Tibial nerve (tissue), 4 donors: Measurements from ENCODE around the gene KREMEN1. TPM values are rescaled to one million over a fixed set of nuclear protein-coding genes. Genes with fewer than 3 reads are reported as not detected.
A peak's percentile ranks its signal among the peaks of the same experiment; 100 is the strongest.

Experiments used
- DNase-seq, 2 donors: peaks; one replicate each; pipeline ENCODE4 v3.0.0-alpha.2; 2019; ENCODE audit warnings: low spot score in 2 of 2
- H3K27ac ChIP-seq, 4 donors: fragments of 200-600 bp; sonication (generic) in 3 of 4; one replicate each; pipeline ENCODE4 v1.5.1; 2017 to 2019; ENCODE audit warnings: mild to moderate bottlenecking in 1 of 4
- H3K27me3 ChIP-seq, 2 donors: fragments of 200-600 bp; sonication (generic) in 1 of 2; one replicate each; pipeline versions ENCODE4 v1.5.1 to v1.6.0; 2017 to 2019
- H3K36me3 ChIP-seq, 3 donors: fragments of 200-600 bp; sonication (generic); one replicate each; pipeline ENCODE4 v1.5.1; 2018 to 2019
- H3K4me1 ChIP-seq, 4 donors: fragments of 200-600 bp; sonication (generic) in 3 of 4; one replicate each; pipeline ENCODE4 v1.5.1; 2017 to 2019
- H3K4me3 ChIP-seq, 4 donors: fragments of 200-600 bp; sonication (generic) in 3 of 4; one replicate each; pipeline ENCODE4 v1.5.1; 2017 to 2019; ENCODE audit warnings: mild to moderate bottlenecking in 1 of 4, moderate library complexity in 1 of 4
- H3K9me3 ChIP-seq, 4 donors: fragments of 200-600 bp; sonication (generic) in 3 of 4; one replicate each; pipeline ENCODE4 v1.5.1; 2017 to 2019
- CTCF ChIP-seq, 5 experiments: fragments of 200-600 bp in 3 of 5; fragments of 450-650 bp in 2 of 5; sonication (generic) in 3 of 5; IDR thresholded peaks; one replicate each; pipeline ENCODE4 v1.5.1; 2016 to 2019; ENCODE audit warnings: antibody characterized with exemption in 5 of 5, mild to moderate bottlenecking in 3 of 5, moderate library complexity in 2 of 5
- EP300 ChIP-seq, 2 donors: sonication (generic); formaldehyde crosslinking; IDR thresholded peaks; one replicate each; pipeline ENCODE4 v1.6.1; 2017; ENCODE audit warnings: antibody characterized with exemption in 2 of 2, mild to moderate bottlenecking in 1 of 2
- POLR2A ChIP-seq, 2 donors: fragments of 450-650 bp; IDR thresholded peaks; one replicate each; pipeline ENCODE4 v1.6.1; 2017; ENCODE audit warnings: antibody characterized with exemption in 2 of 2, mild to moderate bottlenecking in 2 of 2, moderate library complexity in 2 of 2
- WGBS, 2 donors: methylation state at CpG; one replicate each; pipeline ENCODE4 v1.1.5; 2018; 5-methylcytosine and 5-hydroxymethylcytosine counted together
- total RNA-seq, 4 donors: library from RNA; depleted of rRNA; stranded (reverse); fragments of >200 nt; gene quantifications; one replicate each; pipeline ENCODE4 v1.1.0, GENCODE V29; 2016

Gene KREMEN1
- total RNA-seq, 4 donors from 2014 or later, result 5.4 to 15.1 (median 12.9) TPM

GRCh38 chr22:29125443-29125778 is 52.6 kb downstream of the KREMEN1 start:
- WGBS, 2 donors, result 47 to 60% methylated on average over 2 of the region's 2 CpGs
- no peaks in the 10 kb centered on the region for H3K9me3 ChIP-seq
- DNase-seq, result no peak
- no peaks in the 10 kb centered on the region for H3K27me3 ChIP-seq
- peak overlapping the region in 1 of 4 donors; percentile 2 for H3K27ac ChIP-seq
- H3K4me1 ChIP-seq, result peaks cover 0 to 11% (median 0%) of the 10 kb centered on the region in 4 donors
- H3K4me3 ChIP-seq, result no peak overlapping the region
- TF ChIP-seq POLR2A (IDR thresholded peaks at IDR 0.05), result no peak
- TF ChIP-seq CTCF (IDR thresholded peaks at IDR 0.05), result no peak
- TF ChIP-seq EP300 (IDR thresholded peaks at IDR 0.05), result no peak
- peaks cover 0 to 62% (median 0%) of the 10 kb centered on the region in 3 donors for H3K36me3 ChIP-seq

GRCh38 chr22:29125844-29126243 is 53.0 kb downstream of the KREMEN1 start:
- peaks cover 0 to 11% (median 0%) of the 10 kb centered on the region in 4 donors for H3K4me1 ChIP-seq
- H3K9me3 ChIP-seq, result no peaks in the 10 kb centered on the region
- DNase-seq, result no peak
- TF ChIP-seq POLR2A (IDR thresholded peaks at IDR 0.05) (no peak), EP300 (IDR thresholded peaks at IDR 0.05) (no peak), CTCF (IDR thresholded peaks at IDR 0.05) (no peak)
- no peak overlapping the region for H3K4me3 ChIP-seq
- WGBS, 2 donors, result 91 to 95% methylated on average over 5 of the region's 5 CpGs
- peaks cover 0 to 62% (median 0%) of the 10 kb centered on the region in 3 donors for H3K36me3 ChIP-seq
- H3K27me3 ChIP-seq, result no peaks in the 10 kb centered on the region
- peak overlapping the region in 1 of 4 donors; percentile 2 for H3K27ac ChIP-seq

GRCh38 chr22:29126670-29127395 is 54.0 kb downstream of the KREMEN1 start:
- TF ChIP-seq EP300 (IDR thresholded peaks at IDR 0.05) (no peak), POLR2A (IDR thresholded peaks at IDR 0.05) (no peak), CTCF (IDR thresholded peaks at IDR 0.05) (no peak)
- H3K4me3 ChIP-seq, result no peak overlapping the region

GRCh38 chr22:29128891-29129807 is 56.3 kb downstream of the KREMEN1 start:
- H3K27me3 ChIP-seq, result no peaks in the 10 kb centered on the region
- peaks cover 0 to 7% (median 0%) of the 10 kb centered on the region in 4 donors for H3K4me1 ChIP-seq
- no peak for TF ChIP-seq CTCF (IDR thresholded peaks at IDR 0.05)
- TF ChIP-seq POLR2A (IDR thresholded peaks at IDR 0.05), result no peak
- TF ChIP-seq EP300 (IDR thresholded peaks at IDR 0.05), result no peak
- no peak overlapping the region for H3K4me3 ChIP-seq
- H3K27ac ChIP-seq, result peak overlapping the region in 1 of 4 donors; percentile 58
- H3K36me3 ChIP-seq, result peaks cover 0 to 58% (median 0%) of the 10 kb centered on the region in 3 donors
- WGBS, 2 donors, result 65 to 73% methylated on average over 13 of the region's 13 CpGs
- H3K9me3 ChIP-seq, result no peaks in the 10 kb centered on the region
- no peak for DNase-seq

More at GRCh38 chr22:29126670-29127395, 54.0 kb downstream of the KREMEN1 start:
- Histone ChIP-seq H3K4me1 (peaks cover 0 to 7% (median 0%) of the 10 kb centered on the region in 4 donors), H3K9me3 (no peaks in the 10 kb centered on the region), H3K27ac (no peak overlapping the region), H3K36me3 (peaks cover 0 to 56% (median 0%) of the 10 kb centered on the region in 3 donors), H3K27me3 (no peaks in the 10 kb centered on the region)
- 74 to 81% methylated on average over 2 of the region's 2 CpGs for WGBS, 2 donors
- DNase-seq, result no peak

- Histone ChIP-seq H3K4me3 (no peak overlapping the region), H3K36me3 (peaks cover 0 to 55% (median 0%) of the 10 kb centered on the region in 3 donors), H3K4me1 (peaks cover 0 to 7% (median 0%) of the 10 kb centered on the region in 4 donors), H3K27ac (peak overlapping the region in 1 of 4 donors; percentile 58), H3K27me3 (no peaks in the 10 kb centered on the region), H3K9me3 (no peaks in the 10 kb centered on the region)
- 63 to 72% methylated on average over 2 of the region's 2 CpGs for WGBS, 2 donors
- TF ChIP-seq EP300 (IDR thresholded peaks at IDR 0.05), result no peak
- TF ChIP-seq CTCF (IDR thresholded peaks at IDR 0.05), result no peak
- no peak for TF ChIP-seq POLR2A (IDR thresholded peaks at IDR 0.05)
- DNase-seq, result no peak
These were observed 56.9 kb downstream of the KREMEN1 start for GRCh38 chr22:29129808-29130140.
